Measurements from ENCODE around the gene ANKRD52.

Gene ANKRD52

DNA sequence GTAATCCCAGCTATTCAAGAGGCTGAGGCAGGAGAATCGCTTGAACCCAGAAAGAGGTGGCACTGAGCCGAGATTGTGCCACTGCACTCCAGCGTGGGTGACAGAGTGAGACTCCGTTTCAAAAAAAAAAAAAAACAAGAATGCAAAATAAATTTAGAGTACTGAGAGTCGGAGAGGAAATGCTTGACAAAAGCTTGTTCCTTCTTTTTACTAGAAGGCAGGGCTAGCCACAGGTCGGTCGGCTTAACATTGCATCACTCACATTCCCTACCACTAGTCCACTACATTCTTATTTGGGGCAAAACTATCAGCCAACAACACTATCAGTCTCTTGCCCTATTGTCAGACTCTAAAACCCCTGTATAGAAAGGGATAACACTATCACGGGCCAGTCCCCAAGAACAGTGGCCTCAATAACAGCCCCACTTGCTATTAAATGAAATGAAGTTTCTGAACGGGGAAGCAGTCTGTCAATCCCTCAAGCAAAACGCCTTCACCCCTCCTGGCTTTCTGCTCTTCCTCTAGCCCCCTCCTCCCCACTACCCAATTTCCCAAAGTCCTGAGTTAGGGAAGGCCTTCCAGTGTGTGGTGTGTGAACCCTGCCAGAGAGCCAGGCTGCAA, 37.5 kb downstream of the ANKRD52 start:
- peak overlapping the region; percentile 97 for H3K27ac ChIP-seq
- ChIA-PET POLR2A (ENCODE audit: low non-redundant PET) (interaction anchor here (0.6 to 1.6 kb wide), 3 partner anchors 19 to 55 kb away, joined by 4 to 7 read pairs (median 6); partner anchors contain the start of gene SMARCC2), CTCF (interaction anchor here (0.6 kb wide), 2 partner anchors 31 to 1911 kb away, joined by 3 read pairs; partner anchors contain the start of gene SMARCC2)
- TF ChIP-seq CTCF (conservative IDR thresholded peaks at IDR 0.05; ENCODE audit: low read depth), result no peak
- no peak for DNase-seq (ENCODE audit: low spot score)

DNA sequence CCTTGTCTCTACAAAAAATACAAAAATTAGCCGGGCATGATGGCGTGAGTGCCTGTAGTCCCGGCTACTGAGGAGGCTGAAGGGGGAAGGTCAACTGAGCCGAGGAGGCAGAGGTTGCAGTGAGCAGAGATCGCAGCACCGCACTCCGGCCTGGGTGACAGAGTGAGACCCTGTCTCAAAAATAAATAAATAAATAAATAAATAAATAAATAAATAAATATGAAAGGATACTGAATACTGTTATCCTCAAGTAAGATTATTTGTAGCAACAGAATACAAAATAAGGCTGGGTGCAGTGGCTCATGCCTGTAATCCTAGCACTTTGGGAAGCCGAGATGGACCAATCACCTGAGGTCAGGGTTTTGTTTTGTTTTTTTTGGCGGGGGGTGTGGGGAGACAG, 38.3 kb downstream of the ANKRD52 start:
- TF ChIP-seq CTCF (conservative IDR thresholded peaks at IDR 0.05; ENCODE audit: low read depth), result no peak
- no peak for DNase-seq (ENCODE audit: low spot score)
- ChIA-PET POLR2A (ENCODE audit: low non-redundant PET) (no interaction called here), CTCF (interaction anchor here (0.6 kb wide), 1 partner anchor 31 kb away, joined by 3 read pairs; the partner anchor contains the start of gene SMARCC2)
- peak overlapping the region; percentile 97 for H3K27ac ChIP-seq

DNA sequence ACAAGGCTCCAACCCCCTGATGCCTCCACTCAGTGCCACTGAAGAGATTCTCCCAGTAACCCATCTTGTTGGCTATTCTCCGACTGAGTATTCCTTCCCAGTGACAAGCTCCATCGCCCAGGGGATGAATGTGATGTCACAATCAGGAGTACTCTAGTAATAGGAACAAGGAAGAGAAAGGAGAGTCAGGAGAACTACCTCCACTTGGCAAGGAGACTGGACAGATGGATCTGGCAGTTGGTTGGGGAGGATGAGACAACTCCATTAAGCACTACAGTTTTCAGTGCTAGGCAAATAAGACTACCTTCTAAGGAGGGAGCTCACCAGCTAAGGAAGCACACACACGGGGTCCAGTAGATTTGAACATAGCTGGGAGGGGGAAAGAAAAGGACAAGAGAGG, 41.7 kb downstream of the ANKRD52 start:
- POLR2A ChIA-PET (ENCODE audit: low non-redundant PET), result no interaction called here
- no peak for DNase-seq (ENCODE audit: low spot score)
- 0 out of 2 replicates have a peak overlapping the region, but pooled peaks have one; percentile 2 for H3K27ac ChIP-seq
- TF ChIP-seq CTCF (conservative IDR thresholded peaks at IDR 0.05; ENCODE audit: low read depth), result no peak
- CTCF ChIA-PET, result no interaction called here

- CTCF ChIA-PET, result no interaction called here
- no peak overlapping the region for H3K27ac ChIP-seq
- no peak for TF ChIP-seq CTCF (conservative IDR thresholded peaks at IDR 0.05; ENCODE audit: low read depth)
- POLR2A ChIA-PET (ENCODE audit: low non-redundant PET), result no interaction called here
- DNase-seq (ENCODE audit: low spot score), result no peak
Observed at GRCh38 chr12:56213878-56214277, 44.3 kb downstream of the ANKRD52 start.

DNA sequence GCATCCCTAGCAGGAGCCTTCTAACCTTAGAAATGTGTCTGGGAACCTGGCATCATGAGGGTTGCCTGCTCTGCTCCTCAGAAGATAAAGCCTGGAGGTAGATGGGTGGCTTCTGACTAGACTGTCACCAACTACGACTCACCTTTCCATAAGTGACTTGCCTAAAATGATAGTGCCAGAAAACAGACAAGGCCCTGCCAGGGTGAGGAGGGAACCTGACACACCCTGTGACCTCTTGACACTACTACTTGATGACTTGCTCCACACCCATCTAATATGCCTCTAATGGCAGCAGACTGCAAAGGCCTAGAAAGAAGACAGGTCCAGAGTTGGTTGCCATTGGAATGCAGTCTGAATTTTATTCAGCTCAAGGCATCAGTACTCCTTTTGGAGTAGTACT, 45.8 kb downstream of the ANKRD52 start:
- ChIA-PET CTCF (no interaction called here), POLR2A (ENCODE audit: low non-redundant PET) (no interaction called here)
- DNase-seq (ENCODE audit: low spot score), result no peak
- no peak for TF ChIP-seq CTCF (conservative IDR thresholded peaks at IDR 0.05; ENCODE audit: low read depth)
- no peak overlapping the region for H3K27ac ChIP-seq

GRCh38 chr12:56208006-56208405, 50.2 kb downstream of the ANKRD52 start:
- CTCF ChIA-PET, result interaction anchor here (1.9 kb wide), 1 partner anchor 14 kb away, joined by 6 read pairs; the partner anchor contains the start of gene RNF41
- DNase-seq (ENCODE audit: low spot score), result no peak
- POLR2A ChIA-PET (ENCODE audit: low non-redundant PET), result interaction anchor here (0.5 kb wide), 1 partner anchor 15 kb away, joined by 3 read pairs; no protein-coding TSS in a partner anchor
- H3K27ac ChIP-seq, result no peak overlapping the region
- TF ChIP-seq CTCF (conservative IDR thresholded peaks at IDR 0.05; ENCODE audit: low read depth), result no peak
